Kidney capillary endothelial cell (primary cell): ENCODE results near the gene FZR1.

Experiments used
- DNase-seq: peaks from one replicate; pipeline ENCODE4 v3.0.0-alpha.2; 2018; ENCODE audit warnings: low spot score

FZR1 gene

GRCh38 chr19:3474010-3474409, 32.1 kb upstream of the FZR1 start:
- no peak for DNase-seq

DNA sequence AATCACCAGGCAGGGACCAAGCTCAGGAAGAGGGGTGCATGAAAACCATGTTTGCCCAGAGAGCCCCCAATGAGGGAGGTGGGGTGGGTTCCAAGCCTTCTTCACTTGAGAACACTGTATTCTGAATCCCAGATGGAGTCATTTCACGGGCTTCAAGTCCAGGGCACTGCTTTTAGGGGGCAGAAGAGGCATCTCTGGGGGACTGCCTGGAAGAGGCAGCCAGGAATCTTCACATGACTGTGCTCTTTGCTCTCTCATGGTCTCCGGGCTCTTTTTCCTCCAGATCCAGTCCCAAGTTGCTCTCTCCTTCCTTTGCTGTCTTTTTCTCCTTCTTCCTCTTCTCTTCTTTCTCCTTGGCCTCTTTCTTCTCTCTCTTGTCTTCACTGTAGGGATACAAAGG, 31.5 kb upstream of the FZR1 start:
- DNase-seq: no peak

GRCh38 chr19:3475449-3475848, 30.7 kb upstream of the FZR1 start:
- DNase-seq: no peak

DNA sequence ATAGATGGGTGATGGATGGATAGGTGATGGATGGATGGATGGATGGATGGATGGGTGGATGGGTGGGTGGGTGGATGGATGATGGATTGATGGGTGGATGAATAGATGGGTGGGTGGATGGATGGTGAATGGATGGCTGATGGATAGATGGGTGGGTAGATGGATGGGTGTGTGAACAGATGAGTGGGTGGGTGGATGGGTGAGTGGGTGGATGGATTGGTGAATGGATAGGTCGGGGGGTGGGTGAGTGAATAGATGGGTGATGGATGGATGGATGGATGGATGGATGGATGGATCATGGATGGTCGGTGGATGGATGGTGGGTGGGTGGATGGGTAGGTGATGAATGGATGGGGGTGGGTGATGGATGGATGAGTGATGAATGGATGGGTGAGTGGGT, 29.3 kb upstream of the FZR1 start:
- DNase-seq: no peak

DNA sequence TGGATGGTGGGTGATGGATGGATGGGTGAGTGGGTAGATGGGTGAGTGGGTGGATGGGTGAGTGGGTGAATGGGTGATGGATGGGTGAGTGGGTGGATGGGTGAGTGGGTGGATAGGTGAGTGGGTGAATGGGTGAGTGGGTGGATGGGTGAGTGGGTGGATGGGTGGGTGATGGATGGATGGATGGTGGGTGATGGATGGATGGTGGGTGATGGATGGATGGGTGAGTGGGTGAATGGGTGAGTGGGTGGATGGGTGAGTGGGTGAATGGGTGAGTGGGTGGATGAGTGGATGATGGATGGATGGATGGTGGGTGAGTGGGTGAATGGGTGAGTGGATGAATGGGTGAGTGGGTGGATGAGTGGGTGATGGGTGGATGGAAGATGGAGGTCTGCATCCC, 28.6 kb upstream of the FZR1 start:
- DNase-seq: no peak

- no peak for DNase-seq
Observed at GRCh38 chr19:3477951-3478350, 28.2 kb upstream of the FZR1 start.

GRCh38 chr19:3478409-3479176, 27.5 kb upstream of the FZR1 start:
- no peak for DNase-seq

DNA sequence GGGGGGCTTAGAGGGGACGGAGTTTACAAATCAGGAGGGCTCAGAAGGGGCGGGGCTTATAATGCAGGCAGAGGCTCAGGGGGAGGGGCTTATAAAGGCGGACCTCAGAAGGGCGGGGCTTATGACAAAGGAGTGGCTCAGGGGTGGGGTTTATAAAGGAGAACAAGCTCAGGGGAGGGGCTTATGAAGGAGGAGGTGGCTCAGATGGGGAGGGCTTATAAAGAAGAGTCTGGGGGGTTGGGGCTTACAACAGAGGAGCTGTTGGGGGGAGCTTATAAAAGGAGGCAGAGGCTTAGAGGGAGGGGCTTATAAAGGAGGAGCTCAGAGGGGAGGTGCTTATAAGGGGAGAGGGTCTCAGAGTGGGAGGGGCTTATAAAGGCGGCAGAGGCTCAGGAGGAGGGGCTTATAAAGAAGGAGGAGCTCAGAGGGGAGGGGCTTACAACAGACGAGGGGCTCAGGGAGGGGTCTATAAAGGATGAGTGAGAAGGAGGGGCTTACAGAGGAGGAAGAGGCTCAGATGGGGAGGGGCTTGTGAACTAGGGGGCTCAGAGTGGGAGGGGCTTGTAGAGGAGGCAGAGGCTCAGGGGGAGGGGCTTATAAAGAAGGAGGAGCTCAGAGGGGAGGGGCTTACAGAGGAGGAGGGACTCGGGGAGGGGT, 26.8 kb upstream of the FZR1 start:
- no peak for DNase-seq

DNA sequence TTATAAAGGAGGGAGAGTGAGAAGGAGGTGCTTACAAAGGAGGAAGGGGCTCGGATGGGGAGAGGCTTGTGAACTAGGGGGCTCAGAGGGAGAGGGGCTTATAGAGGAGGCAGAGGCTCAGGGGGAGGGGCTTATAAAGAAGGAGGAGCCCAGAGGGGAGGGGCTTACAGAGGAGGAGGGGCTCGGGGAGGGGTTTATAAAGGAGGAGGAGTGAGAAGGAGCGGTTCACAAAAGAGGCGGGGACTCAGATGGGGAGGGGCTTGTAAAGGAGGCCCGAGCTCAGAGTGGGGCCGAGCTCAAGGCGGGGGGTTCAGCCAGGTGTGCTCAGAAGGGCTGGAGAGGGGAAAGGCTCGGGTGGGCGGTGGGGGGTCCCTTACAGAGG, 26.3 kb upstream of the FZR1 start:
- DNase-seq: no peak

DNA sequence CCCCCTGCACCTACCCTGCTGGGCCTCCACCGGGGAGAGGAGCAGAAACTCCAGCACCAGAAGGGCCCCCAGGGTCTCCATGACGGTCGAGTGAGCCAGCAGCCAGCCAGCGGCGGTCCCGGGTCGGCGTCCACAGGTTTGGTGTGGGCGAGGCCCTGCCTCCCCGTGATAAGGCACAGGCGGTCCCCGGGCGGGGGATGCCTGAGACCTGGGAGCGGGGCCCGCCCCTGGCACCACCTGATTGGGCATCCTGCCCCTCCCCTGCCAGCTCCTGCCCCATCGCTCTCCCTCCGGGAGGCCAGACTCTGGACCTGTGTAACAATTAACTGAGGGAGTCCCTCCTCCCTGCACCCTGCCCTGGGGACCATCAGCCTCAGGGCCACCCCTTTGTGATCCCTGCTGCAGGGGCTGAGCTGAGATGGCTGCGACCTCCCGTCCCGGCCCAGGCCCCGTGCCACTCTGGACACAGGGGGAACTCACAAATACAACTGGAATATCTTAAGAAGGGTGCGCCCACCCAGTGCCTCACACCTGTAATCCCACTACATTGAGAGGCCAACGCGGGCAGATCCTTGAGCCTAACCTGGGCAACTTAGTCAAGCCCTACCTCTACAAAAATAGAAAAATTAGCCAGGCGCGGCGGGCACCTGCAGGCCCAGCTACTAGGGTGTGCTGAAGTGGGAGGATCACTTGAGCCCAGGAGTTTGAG, 25.6 kb upstream of the FZR1 start, which contains the start of gene SMIM24:
Gene SMIM24, minus strand, starts transcription at position 143 of the 709 bp plus-strand sequence. Its CDS starts 62 bp downstream, at position 81.
- no peak for DNase-seq

DNA sequence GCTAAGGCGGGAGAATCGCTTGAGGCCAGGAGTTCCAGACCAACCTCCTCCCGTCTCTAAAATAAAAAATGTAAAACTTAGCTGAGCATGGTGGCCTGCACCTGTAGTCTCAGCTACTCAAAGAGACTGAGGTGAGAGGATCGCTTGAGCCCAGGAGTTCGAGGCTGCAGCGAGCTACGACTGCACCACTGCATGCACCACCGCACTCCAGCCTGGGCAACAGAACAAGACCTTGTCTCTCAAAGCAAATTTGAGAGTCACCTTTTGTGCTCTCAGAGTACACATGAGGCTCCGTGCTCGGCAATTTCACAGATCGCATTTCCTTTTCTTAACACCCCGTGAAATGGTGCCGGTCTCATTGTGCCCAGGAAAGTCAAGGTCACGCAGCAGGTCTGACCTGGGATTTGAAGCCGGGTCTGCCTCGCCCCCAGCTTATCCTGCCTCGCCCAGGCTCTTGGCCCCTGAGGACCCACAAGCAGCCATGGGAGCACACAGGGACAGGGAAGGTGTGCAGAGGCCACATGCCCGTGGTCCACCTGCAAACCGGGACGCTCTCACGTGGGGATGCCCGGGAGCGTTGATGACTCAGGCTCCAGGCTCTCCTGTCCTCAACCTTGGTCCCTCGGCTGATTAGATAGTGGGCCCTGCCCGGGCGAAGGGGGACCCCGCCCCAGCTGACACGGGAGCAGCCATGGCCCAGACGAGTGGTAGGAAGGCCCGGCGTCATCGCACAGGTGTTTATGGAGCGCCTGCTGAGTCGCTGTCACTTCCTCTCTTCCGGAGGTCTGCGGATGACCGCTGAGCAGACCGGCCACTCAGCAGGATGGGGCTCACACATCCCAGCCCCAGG, 24.6 kb upstream of the FZR1 start:
- no peak for DNase-seq

DNA sequence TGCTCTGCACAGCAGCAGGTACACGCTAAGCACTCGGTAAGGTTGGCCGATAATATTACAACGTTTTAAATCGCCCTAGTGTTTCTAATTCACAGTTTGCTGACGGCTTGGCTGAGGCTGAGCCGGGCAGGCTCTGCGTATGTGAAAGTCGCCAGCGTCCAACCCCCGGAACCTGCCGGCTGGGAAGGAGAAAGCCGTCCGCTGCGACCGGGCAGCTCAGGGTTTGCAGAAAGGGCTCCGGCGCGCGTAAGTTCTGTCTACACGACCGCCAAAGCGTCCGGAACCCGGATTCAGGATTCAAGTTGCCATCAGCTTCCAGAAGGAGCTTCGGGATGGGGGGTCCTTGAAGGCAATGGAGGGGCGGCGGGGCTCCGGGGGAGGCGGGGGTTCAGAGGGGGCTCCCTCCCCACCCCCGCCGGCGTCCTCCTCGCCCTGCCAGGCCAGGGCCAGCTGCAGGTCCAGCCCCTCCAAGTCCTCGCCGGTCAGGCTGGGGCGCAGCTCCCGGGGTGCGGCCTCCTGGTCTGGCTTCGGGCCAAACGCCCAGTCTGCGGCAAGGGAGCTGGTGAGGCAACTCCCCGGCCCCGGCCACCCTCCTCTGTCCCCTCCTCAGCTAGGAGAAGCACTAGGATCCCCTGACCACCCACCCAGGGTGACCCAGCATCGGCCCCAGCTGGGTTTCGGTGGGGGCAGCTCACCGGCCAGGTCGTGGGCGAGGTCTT, 23.4 kb upstream of the FZR1 start:
- DNase-seq: no peak

- no peak for DNase-seq
Observed at GRCh38 chr19:3483226-3483628, 22.9 kb upstream of the FZR1 start, which contains the start of gene SMIM44. Gene SMIM44, minus strand, starts transcription at chr19:3483441. Its CDS starts 38 bp downstream, at chr19:3483403.

DNA sequence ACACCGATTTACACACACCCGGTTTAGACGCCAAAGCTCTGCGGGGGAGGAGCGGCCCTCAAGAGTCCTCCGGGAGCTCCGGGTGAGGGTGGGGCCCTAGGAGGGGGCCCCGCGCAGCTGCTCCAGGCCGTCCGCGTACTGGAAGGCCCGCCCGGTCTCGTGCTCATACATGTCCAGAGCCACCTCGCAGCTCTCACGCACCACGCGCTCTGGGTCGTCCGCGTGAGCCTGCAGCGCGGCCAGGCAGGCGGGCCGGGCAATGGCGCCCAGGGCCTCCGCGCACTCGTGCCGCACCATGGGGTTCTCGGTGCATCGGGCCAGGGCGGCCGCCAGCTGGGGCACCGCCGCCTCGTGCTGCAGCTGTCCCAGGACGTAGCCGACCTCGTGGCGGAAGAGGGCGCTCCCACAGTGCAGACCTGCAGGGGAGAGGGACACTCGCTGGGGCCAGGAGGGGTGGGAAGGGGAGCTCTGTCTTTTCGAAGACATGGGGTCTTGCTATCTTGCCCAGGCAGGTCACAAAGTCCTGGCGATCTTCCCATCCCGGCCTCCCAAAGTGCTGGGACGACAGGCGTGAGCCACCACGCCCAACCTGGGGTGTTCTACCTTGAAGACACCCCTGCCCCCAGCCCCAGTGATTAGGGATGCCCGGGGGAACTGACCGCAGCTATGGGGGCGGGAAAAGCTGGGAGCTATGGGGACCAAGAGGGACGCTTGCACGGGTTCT, 14.6 kb upstream of the FZR1 start:
- DNase-seq: no peak

GRCh38 chr19:3492131-3492839, 13.8 kb upstream of the FZR1 start:
- no peak for DNase-seq

- DNase-seq: no peak
Observed at GRCh38 chr19:3492919-3493318, 13.2 kb upstream of the FZR1 start.

GRCh38 chr19:3493651-3494050, 12.5 kb upstream of the FZR1 start:
- no peak for DNase-seq

DNA sequence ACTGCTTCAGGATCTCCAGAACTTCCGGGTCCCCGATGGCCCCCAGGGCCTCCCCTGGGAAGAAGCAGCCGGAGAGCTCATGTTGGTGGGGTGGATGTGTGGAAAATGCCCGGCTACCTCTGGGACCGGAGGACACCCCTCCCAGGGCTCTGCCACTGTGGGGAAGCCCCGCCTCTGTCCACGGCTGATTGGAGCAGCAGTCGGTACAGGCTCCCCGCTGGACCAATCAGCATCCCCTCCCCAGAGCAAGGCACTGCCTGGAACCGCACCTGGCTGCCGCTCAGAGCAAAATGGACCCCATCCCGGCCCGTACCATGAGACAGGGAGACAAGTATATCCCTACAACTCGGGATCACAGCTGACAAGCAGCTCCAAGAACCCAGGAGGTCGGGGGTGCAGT, 12.1 kb upstream of the FZR1 start:
- no peak for DNase-seq

DNA sequence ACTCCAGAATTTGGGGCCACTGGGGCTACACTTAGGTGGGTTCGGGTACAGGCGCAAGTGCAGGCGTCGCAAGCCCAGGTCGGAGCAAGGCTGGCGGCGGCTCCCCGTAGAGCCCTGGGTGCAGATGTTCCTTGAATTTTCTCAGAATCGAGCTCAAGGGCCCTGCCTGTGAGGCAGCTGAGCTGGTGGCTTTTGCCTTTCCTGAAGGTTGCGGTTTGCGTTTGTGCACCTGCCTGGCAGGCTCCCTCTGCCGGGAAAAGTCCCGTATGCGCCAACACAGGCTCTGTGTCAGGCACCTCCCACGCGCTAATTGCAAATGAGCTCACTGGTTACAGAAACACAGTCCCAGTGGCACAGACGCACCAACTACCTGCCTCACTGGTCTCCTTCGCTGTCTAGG, 11.6 kb upstream of the FZR1 start:
- no peak for DNase-seq
